Activated CD4-positive, alpha-beta T cell treated with anti-CD3 and anti-CD28 coated beads, Interleukin-2, amount 50 U/mL, for 24 hours (primary cell): ENCODE data around the gene FAXC.
"Not testable (repeated sequence)": the region's sequence is repeated elsewhere in the genome, so short reads cannot be mapped to it uniquely, and the experiment has no call there.

Experiments
- DNase-seq, 2 donors: peaks; one replicate each; pipeline ENCODE4 v3.0.0-alpha.2; 2020; ENCODE audit warnings: low read depth in 1 of 2, low spot score in 1 of 2

The FAXC gene

GRCh38 chr6:99287523-99287922, 62.0 kb downstream of the FAXC start:
- no peak for DNase-seq

DNA sequence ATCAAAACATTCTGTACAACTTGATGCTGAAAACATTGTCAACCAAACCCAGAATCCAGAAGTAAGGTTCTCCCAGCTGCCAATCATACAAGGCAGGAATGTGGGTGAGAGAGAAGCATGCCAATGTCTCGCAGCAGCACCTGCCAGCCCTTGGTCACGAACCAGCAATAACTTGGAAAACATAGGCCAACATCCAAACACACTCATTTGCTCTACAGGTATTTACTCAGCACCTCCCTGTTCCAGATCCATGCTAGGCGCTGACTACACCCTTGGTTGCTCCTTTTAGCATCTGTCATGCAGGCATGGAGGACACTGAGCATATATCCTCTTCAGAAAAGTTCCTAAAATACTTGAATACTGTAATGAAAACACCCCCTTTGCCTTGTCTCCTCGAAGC, 63.6 kb downstream of the FAXC start:
- no peak for DNase-seq

DNA sequence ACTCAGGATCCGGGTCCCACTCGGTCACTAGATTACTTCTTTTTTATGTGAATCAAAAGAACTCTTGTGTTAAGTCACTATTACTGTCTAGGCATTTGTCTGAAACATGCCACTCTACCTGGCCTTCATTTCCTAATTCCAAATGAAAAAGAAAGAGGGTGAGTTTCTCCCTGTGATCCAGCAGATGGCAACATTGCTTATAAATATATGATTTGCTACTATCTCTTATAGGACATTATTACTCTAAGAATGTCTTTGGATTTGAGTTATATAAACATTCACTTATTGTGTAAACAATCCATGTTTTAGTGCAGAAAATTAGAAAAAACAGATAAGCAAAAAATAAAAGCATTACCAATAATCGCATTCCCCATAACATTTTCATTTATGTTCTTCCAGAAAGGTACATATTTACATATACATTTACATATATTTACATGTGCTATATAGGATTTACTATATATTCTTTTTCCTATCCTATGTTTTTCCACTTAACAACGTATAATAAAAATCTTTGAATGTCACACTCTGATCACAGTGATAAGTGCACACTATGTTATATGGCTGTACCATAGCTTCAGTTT, 66.9 kb downstream of the FAXC start:
- no peak for DNase-seq

GRCh38 chr6:99276747-99277146, 72.7 kb downstream of the FAXC start:
- DNase-seq, result no peak

DNA sequence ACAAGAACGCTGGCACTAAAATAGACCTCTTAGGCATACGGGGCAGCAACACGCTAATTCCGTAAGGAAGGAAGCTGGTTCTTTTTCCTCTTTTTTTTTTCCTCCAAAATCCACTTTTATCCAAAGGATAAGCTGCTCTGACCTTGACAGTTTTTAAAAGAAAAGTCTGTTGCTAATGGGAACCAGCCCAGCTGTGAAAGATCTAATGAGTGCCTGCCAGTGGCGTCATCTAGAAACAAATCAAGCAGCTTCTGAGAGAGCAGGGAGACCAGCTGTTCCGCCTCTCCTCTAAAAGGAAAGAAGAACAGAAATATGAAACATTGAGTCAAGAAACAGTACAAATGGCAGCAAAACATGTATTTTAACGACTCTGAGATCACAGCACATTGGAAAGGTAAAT, 78.6 kb downstream of the FAXC start:
- no peak for DNase-seq

GRCh38 chr6:99270030-99270429, 79.4 kb downstream of the FAXC start:
- DNase-seq, result no peak

DNA sequence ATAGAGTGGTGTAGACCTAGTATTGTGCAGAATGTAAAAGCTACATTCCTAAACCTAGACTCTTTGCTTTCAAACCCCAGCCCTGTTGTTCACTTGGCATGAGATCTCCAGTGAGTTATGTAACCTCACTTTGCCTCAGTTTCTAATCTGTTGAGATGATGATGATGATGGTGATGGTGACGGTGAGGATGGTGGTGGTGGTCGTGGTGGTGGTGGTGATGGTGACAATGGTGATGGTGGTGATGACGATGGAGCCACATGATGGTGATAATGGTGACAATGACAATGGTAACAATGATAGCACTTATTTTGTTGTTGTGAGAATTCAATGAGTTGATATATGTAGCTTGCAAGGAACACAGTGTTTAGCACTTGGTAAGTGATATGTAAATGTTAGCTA, 80.3 kb downstream of the FAXC start:
- no peak for DNase-seq

DNA sequence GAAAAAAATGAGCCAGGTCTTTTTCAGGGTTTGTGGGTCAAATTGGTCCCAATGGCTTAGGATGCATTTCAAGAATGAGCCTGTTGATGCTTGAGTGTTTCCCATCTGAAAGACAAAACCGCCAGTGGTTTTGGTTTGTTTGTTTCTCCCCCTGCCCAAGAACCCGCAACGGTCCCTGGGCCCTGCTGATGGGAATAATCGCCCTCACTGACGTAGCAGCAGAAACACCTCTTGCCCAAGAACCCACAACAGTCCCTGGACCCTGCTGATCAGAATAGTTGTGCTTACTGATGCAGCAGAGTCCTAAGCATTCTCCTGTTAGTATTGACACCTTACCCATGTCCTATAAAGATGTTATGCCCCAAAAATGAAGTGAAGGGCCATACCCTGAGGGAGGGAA, 82.5 kb downstream of the FAXC start:
- not testable (repeated sequence) for DNase-seq

DNA sequence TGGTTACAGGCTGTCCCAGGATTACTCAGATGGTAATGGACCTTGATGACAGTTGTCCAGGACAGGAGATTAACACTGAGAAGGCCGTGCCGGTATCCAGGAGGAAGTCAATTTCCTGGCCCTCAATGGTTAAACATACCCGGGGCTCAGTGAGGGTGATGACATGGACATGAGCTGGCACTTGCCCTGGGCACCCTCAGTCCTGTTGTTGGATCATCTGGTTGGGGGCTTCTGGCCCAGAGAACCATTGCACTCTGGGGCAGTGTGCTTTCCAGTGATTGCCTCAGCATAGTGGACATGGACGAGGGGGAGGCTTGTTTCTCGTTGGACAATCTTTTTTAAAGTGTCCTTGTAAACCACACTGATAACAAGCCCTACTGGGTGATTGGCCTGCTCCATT, 84.0 kb downstream of the FAXC start:
- not testable (repeated sequence) for DNase-seq

DNA sequence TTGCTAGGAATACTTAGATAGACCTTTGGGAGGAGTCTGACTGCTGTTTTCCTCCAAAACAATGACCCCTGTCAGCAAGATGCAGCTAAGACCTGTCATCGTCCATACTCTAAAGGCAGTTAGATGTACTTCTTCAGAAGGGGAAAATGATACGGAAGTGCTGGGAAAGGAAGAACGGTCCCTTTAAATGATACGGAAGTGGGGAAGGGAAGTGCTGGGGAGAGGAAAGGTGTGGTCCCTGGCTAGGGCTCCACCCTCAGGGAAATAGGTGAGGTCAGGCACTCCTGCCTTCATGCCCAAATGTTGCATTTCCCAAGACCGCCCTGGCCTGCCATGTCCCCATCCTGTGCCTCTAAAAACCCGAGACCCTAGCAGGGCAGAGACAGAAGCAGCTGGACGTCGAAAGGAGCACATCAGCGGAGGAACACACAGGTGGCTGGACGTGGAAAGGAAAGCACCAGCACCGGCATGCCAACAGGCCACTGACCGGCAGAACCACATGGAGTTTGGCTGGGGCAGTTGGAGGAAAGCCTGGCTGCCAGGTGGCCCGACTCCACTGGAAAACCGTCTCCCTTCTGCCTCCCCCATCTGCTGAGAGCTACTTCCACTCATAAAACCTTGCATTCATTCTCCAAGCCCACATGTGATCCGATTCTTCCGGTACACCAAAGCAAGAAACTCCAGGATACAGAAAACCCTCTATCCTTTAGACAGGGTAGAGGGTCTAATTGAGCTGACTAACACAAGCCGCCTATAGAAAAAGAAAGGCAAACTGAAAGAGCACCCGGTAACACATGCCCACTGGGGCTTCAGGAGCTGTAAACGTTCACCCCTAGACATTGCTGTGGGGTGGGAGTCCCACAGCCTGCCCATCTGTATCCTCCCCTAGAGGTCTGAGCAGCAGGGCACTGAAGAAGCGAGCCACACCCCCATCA, 94.6 kb downstream of the FAXC start:
- DNase-seq, result no peak

- DNase-seq, result no peak
Measured at GRCh38 chr6:99253271-99253670, 96.2 kb downstream of the FAXC start.

- no peak for DNase-seq
Measured at GRCh38 chr6:99252421-99252820, 97.1 kb downstream of the FAXC start.

- no peak for DNase-seq
Measured at GRCh38 chr6:99250476-99250875, 99.0 kb downstream of the FAXC start.

DNA sequence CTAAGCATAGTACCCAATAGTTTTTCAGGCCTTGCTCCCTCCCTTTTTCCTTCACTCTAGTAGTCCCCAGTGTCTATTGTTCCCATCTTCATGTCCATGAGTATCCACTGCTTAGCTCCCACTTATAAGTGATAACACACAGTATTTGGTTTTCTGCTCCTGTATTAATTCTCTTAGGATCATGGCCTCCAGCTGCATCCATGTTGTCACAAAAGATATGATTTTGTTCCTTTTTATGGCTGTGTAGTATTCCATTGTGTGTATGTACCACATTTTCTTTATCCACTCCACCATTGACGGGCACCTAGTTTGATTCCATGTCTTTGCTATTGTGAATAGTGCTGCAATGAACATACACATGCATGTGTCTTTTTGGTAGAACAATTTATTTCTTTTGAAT, 102.9 kb downstream of the FAXC start:
- DNase-seq, result no peak

- DNase-seq, result no peak
Measured at GRCh38 chr6:99241905-99242534, 107.5 kb downstream of the FAXC start.

GRCh38 chr6:99236010-99236409, 113.5 kb downstream of the FAXC start:
- DNase-seq, result no peak

DNA sequence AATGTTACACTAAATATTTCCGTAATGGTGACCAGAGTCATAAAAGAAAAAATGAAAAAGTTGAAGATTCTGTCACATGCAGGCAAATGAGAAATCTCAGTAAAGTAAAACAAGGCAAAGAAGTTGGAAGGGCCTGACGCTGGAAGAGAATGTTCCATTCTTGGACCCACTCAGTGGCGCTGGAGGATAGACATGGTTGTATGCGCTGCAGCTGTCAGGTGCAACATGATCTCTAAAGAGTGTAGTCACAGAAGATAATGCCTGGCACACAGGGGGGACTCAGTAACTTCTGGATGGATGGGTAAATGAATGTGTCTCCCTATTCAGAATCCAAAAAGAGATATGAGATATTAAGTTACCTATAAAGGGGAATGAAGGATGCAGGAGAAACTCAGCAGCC, 116.3 kb downstream of the FAXC start:
- DNase-seq, result no peak

GRCh38 chr6:99232056-99232455, 117.4 kb downstream of the FAXC start:
- DNase-seq, result no peak

- DNase-seq, result no peak
Measured at GRCh38 chr6:99225172-99225571, 124.3 kb downstream of the FAXC start.
